ENCODE measurements around the gene ABCD4.

ABCD4 gene

DNA sequence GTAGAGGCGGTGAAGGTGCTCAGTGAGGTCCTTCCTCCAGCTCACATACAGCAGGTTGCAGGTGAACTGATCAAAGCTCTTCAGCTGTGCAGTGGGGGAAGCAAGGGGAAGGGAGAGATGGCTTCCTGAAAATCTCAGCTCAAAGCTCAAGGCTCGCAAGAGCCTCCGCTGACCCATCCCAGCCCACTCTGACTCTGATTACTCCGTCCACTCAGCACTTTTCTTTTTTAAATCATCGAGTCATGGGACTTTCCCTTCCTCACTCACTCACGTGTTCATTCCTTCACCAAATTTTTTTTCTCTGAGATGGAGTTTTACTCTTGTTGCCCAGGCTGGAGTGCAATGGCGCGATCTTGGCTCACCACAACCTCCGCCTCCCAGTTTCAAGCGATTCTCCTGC lies 4.7 kb downstream of the ABCD4 start:
- Histone ChIP-seq H3K27me3 (ENCODE audit: insufficient read depth, low read depth, severe bottlenecking) (no peaks in the 10 kb centered on the region), H3K4me3 (ENCODE audit: low read depth, low read length) (no peak overlapping the region), H3K9me3 (ENCODE audit: severe bottlenecking) (no peaks in the 10 kb centered on the region), H3K36me3 (peaks cover 36% of the 10 kb centered on the region), H3K27ac (no peak overlapping the region)
- DNase-seq = no peak
- TF ChIP-seq, protein P1, sequence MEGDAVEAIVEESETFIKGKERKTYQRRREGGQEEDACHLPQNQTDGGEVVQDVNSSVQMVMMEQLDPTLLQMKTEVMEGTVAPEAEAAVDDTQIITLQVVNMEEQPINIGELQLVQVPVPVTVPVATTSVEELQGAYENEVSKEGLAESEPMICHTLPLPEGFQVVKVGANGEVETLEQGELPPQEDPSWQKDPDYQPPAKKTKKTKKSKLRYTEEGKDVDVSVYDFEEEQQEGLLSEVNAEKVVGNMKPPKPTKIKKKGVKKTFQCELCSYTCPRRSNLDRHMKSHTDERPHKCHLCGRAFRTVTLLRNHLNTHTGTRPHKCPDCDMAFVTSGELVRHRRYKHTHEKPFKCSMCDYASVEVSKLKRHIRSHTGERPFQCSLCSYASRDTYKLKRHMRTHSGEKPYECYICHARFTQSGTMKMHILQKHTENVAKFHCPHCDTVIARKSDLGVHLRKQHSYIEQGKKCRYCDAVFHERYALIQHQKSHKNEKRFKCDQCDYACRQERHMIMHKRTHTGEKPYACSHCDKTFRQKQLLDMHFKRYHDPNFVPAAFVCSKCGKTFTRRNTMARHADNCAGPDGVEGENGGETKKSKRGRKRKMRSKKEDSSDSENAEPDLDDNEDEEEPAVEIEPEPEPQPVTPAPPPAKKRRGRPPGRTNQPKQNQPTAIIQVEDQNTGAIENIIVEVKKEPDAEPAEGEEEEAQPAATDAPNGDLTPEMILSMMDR (IDR thresholded peaks at IDR 0.05; ENCODE audit: low read depth, low read length) = no peak

GRCh38 chr14:74296037-74296467 lies 6.7 kb downstream of the ABCD4 start:
- TF ChIP-seq, protein P1 (IDR thresholded peaks at IDR 0.05; ENCODE audit: low read depth, low read length) = no peak
- Histone ChIP-seq H3K36me3 (peaks cover 52% of the 10 kb centered on the region), H3K4me3 (ENCODE audit: low read depth, low read length) (no peak overlapping the region)

GRCh38 chr14:74293606-74294005 lies 9.1 kb downstream of the ABCD4 start:
- DNase-seq = no peak
- H3K36me3 ChIP-seq = peaks cover 56% of the 10 kb centered on the region
- no peak overlapping the region for H3K4me3 ChIP-seq (ENCODE audit: low read depth, low read length)
- H3K27ac ChIP-seq = no peak overlapping the region
- no peaks in the 10 kb centered on the region for H3K27me3 ChIP-seq (ENCODE audit: insufficient read depth, low read depth, severe bottlenecking)
- H3K9me3 ChIP-seq (ENCODE audit: severe bottlenecking) = no peaks in the 10 kb centered on the region
- TF ChIP-seq, protein P1 (IDR thresholded peaks at IDR 0.05; ENCODE audit: low read depth, low read length) = no peak

More at GRCh38 chr14:74296037-74296467, 6.7 kb downstream of the ABCD4 start:
- Histone ChIP-seq H3K27me3 (ENCODE audit: insufficient read depth, low read depth, severe bottlenecking) (no peaks in the 10 kb centered on the region), H3K9me3 (ENCODE audit: severe bottlenecking) (no peaks in the 10 kb centered on the region), H3K27ac (no peak overlapping the region)
- no peak for DNase-seq

- Histone ChIP-seq H3K36me3 (peaks cover 45% of the 10 kb centered on the region), H3K4me3 (ENCODE audit: low read depth, low read length) (no peak overlapping the region), H3K27ac (no peak overlapping the region), H3K27me3 (ENCODE audit: insufficient read depth, low read depth, severe bottlenecking) (no peaks in the 10 kb centered on the region), H3K9me3 (ENCODE audit: severe bottlenecking) (no peaks in the 10 kb centered on the region)
- TF ChIP-seq, protein P1 (IDR thresholded peaks at IDR 0.05; ENCODE audit: low read depth, low read length) = no peak
- DNase-seq = no peak
Observed at GRCh38 chr14:74292061-74292460, 10.7 kb downstream of the ABCD4 start.

GRCh38 chr14:74290415-74290814 lies 12.3 kb downstream of the ABCD4 start:
- DNase-seq = peak; percentile 35
- TF ChIP-seq, protein P1 (IDR thresholded peaks at IDR 0.05; ENCODE audit: low read depth, low read length) = peak; percentile 52
- H3K36me3 ChIP-seq = peaks cover 58% of the 10 kb centered on the region
- H3K4me3 ChIP-seq (ENCODE audit: low read depth, low read length) = no peak overlapping the region
- no peaks in the 10 kb centered on the region for H3K9me3 ChIP-seq (ENCODE audit: severe bottlenecking)
- no peak overlapping the region for H3K27ac ChIP-seq
- no peaks in the 10 kb centered on the region for H3K27me3 ChIP-seq (ENCODE audit: insufficient read depth, low read depth, severe bottlenecking)

- peaks cover 64% of the 10 kb centered on the region for H3K36me3 ChIP-seq
- no peaks in the 10 kb centered on the region for H3K27me3 ChIP-seq (ENCODE audit: insufficient read depth, low read depth, severe bottlenecking)
- H3K4me3 ChIP-seq (ENCODE audit: low read depth, low read length) = no peak overlapping the region
- TF ChIP-seq, protein P1 (IDR thresholded peaks at IDR 0.05; ENCODE audit: low read depth, low read length) = no peak
- no peak for DNase-seq
- no peak overlapping the region for H3K27ac ChIP-seq
- H3K9me3 ChIP-seq (ENCODE audit: severe bottlenecking) = no peaks in the 10 kb centered on the region
Observed at GRCh38 chr14:74289801-74290200, 12.9 kb downstream of the ABCD4 start.
